HEK293T (cell line): ENCODE measurements around the gene PLA2G4C.

ENCODE experiments used
- CTCF ChIA-PET: fragments of 350-600 bp; formaldehyde crosslinking; extraction: SDS; loops from one replicate; lab custom pipeline; 2021; ENCODE audit warnings: antibody characterized with exemption, inconsistent platforms; lab: Yijun Ruan, JAX
- POLR2A ChIA-PET: fragments of 350-600 bp; formaldehyde crosslinking; extraction: SDS; loops from one replicate; lab custom pipeline; 2020; ENCODE audit warnings: antibody characterized with exemption, inconsistent platforms; lab: Yijun Ruan, JAX
- DNase-seq: peaks from one replicate; pipeline ENCODE4 v3.0.0; 2012; ENCODE audit warnings: mixed read lengths; ENCODE audit errors: extremely low spot score
- ARNT ChIP-seq: fragments of 450-650 bp; IDR thresholded peaks from 2 replicates; pipeline ENCODE4 v1.6.1; 2017; ENCODE audit warnings: mild to moderate bottlenecking
- BHLHE40 ChIP-seq: fragments of 450-650 bp; IDR thresholded peaks from 2 replicates; pipeline ENCODE4 v1.6.1; 2016; ENCODE audit warnings: mild to moderate bottlenecking, moderate library complexity, borderline replicate concordance
- CTBP1 ChIP-seq: fragments of 450-650 bp; IDR thresholded peaks from 2 replicates; pipeline ENCODE4 v1.6.1; 2016; ENCODE audit warnings: borderline replicate concordance
- ELF4 ChIP-seq: fragments of 450-650 bp; IDR thresholded peaks from 2 replicates; pipeline ENCODE4 v1.6.1; 2017; ENCODE audit warnings: antibody characterized with exemption
- FOXA1 ChIP-seq: fragments of 450-650 bp; IDR thresholded peaks from 2 replicates; pipeline ENCODE4 v1.6.1; 2016; ENCODE audit warnings: mild to moderate bottlenecking
- FOXK2 ChIP-seq: fragments of 450-650 bp; IDR thresholded peaks from 2 replicates; pipeline ENCODE4 v1.6.1; 2016; ENCODE audit warnings: mild to moderate bottlenecking
- HDGF ChIP-seq: fragments of 450-650 bp; IDR thresholded peaks from 2 replicates; pipeline ENCODE4 v1.6.1; 2017; ENCODE audit warnings: antibody characterized with exemption, borderline replicate concordance
- L3MBTL2 ChIP-seq: fragments of 450-650 bp; conservative IDR thresholded peaks from 2 replicates; pipeline ENCODE4 v1.6.1; 2016; ENCODE audit warnings: mild to moderate bottlenecking
- LEF1 ChIP-seq: fragments of 450-650 bp; IDR thresholded peaks from 2 replicates; pipeline ENCODE4 v1.6.1; 2017; ENCODE audit warnings: mild to moderate bottlenecking, borderline replicate concordance
- NFRKB ChIP-seq: fragments of 450-650 bp; IDR thresholded peaks from 2 replicates; pipeline ENCODE4 v1.6.1; 2016; ENCODE audit warnings: mild to moderate bottlenecking, moderate library complexity
- SP1 ChIP-seq: fragments of 450-650 bp; IDR thresholded peaks from 2 replicates; pipeline ENCODE4 v1.6.1; 2017
- SUZ12 ChIP-seq: fragments of 450-650 bp; IDR thresholded peaks from 2 replicates; pipeline ENCODE4 v1.6.1; 2016; ENCODE audit warnings: mild to moderate bottlenecking
- TARDBP ChIP-seq: fragments of 450-650 bp; IDR thresholded peaks from 2 replicates; pipeline ENCODE4 v1.6.1; 2016
- ZNF384 ChIP-seq: fragments of 450-650 bp; IDR thresholded peaks from 2 replicates; pipeline ENCODE4 v1.6.1; 2016
- TF ChIP-seq, protein P1 (sequence below): fragments of 450-650 bp; IDR thresholded peaks from 2 replicates; pipeline ENCODE4 v1.6.1; 2016

Gene PLA2G4C

GRCh38 chr19:48147597-48148175, 37.1 kb upstream of the PLA2G4C start:
- no peak for TF ChIP-seq FOXK2
- TF ChIP-seq ZNF384 = no peak
- no peak for TF ChIP-seq CTBP1
- TF ChIP-seq SP1 = no peak
- TF ChIP-seq, protein P1, sequence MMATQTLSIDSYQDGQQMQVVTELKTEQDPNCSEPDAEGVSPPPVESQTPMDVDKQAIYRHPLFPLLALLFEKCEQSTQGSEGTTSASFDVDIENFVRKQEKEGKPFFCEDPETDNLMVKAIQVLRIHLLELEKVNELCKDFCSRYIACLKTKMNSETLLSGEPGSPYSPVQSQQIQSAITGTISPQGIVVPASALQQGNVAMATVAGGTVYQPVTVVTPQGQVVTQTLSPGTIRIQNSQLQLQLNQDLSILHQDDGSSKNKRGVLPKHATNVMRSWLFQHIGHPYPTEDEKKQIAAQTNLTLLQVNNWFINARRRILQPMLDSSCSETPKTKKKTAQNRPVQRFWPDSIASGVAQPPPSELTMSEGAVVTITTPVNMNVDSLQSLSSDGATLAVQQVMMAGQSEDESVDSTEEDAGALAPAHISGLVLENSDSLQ = no peak
- no peak for TF ChIP-seq SUZ12
- TF ChIP-seq ELF4 = no peak
- TF ChIP-seq FOXA1 = no peak
- no peak for TF ChIP-seq BHLHE40
- TF ChIP-seq LEF1 = no peak
- POLR2A ChIA-PET = no interaction called here
- CTCF ChIA-PET = no interaction called here
- no peak for DNase-seq

- POLR2A ChIA-PET = no interaction called here
- CTCF ChIA-PET = no interaction called here
- TF ChIP-seq, protein P1 = no peak
- no peak for DNase-seq
These were observed 28.4 kb upstream of the PLA2G4C start for GRCh38 chr19:48139053-48139452.

DNA sequence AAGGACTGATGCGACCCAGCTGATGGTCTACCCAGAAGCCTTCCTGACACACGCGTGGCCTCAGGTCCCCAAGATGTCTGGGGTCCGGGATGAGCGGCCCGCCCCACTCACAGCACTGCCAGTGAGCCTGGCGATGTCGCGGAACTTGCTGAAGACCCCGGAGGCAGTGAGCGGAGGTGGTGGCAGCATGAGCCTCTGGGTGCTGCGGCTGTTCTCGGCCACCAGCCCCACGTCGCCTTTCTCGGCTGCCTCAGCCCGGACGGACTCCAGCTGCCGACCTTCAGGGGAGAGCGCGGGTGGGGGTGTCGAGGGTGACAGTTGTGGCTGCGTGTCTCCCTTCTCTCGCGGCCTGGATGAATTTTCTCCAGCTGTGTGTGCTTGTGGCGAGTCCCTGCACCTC, 26.8 kb upstream of the PLA2G4C start:
- ChIA-PET CTCF (no interaction called here), POLR2A (no interaction called here)
- no peak for TF ChIP-seq TARDBP
- no peak for TF ChIP-seq HDGF
- TF ChIP-seq BHLHE40 = no peak
- TF ChIP-seq L3MBTL2 = no peak
- no peak for TF ChIP-seq ZNF384
- no peak for TF ChIP-seq NFRKB
- TF ChIP-seq SUZ12 = no peak
- no peak for TF ChIP-seq CTBP1

GRCh38 chr19:48136547-48136946, 25.9 kb upstream of the PLA2G4C start:
- ChIA-PET POLR2A (no interaction called here), CTCF (no interaction called here)
- TF ChIP-seq BHLHE40 (no peak), ARNT (no peak), SP1 (no peak), ZNF384 (no peak), ELF4 (no peak), LEF1 (no peak), FOXK2 (no peak), HDGF (no peak), NFRKB (no peak), L3MBTL2 (no peak), SUZ12 (no peak), CTBP1 (no peak), FOXA1 (no peak)
- DNase-seq = no peak

More for the DNA sequence above, 26.8 kb upstream of the PLA2G4C start:
- DNase-seq = no peak

DNA sequence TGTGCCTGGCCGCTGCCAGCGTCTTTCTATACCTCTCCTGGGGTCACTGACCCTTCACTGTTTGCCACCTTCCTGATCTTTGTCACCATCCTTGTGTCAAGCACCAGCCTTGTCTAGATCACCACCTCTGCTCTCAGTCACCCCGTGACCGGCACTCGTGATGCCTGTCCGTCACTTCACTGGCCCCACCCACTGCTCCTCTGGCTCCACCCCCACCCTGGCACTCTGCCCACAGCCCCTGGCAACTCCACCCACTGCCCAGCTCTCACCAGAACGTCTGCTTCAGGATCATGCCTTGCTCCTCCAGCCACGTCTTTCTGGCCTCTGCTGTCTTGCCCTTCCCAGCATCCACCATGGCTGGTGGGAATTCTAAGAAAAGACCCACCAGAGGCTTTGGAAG, 24.8 kb upstream of the PLA2G4C start:
- DNase-seq = no peak
- TF ChIP-seq, protein P1 = peak; percentile 89
- no peak for TF ChIP-seq NFRKB
- ChIA-PET CTCF (no interaction called here), POLR2A (no interaction called here)

GRCh38 chr19:48133094-48133493, 22.5 kb upstream of the PLA2G4C start:
- no peak for DNase-seq
- TF ChIP-seq NFRKB (no peak), FOXA1 (no peak), ELF4 (no peak)
- CTCF ChIA-PET = no interaction called here
- POLR2A ChIA-PET = no interaction called here

DNA sequence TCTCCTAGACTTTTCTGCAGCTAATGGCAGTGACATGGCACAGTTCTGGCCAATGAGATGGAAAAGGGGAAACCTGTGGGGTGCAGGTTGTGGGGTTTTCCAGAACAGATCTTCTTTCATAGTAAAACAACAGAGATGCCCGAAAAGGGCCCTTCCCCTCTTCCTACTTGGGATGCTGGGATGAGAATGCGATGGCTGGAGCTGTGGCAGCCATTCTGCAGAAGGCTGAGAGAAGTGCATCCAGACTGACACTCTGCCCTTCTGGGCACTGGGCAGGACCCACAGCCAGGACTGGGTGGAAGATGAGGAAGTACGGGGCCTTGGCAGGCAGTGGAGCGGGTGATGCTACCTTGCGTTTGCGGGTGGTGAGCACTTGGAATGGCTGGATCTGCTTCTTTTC, 16.9 kb upstream of the PLA2G4C start:
- TF ChIP-seq HDGF (no peak), ELF4 (no peak), FOXK2 (no peak), ZNF384 (no peak), TARDBP (no peak), BHLHE40 (no peak)
- ChIA-PET POLR2A (no interaction called here), CTCF (no interaction called here)
- no peak for DNase-seq
